GM21515 (cell line): ENCODE data around the gene TMC8.
"Not testable (repeated sequence)": the region's sequence is repeated elsewhere in the genome, so short reads cannot be mapped to it uniquely, and the experiment has no call there.

ENCODE experiments used
- ATAC-seq: cut with Tn5 transposase; IDR thresholded peaks from one replicate; pipeline ENCODE4 v1.9.1; 2021; ENCODE audit not compliant: unreplicated experiment

Gene TMC8

GRCh38 chr17:78108726-78109488 lies 21.7 kb upstream of the TMC8 start:
- no peak for ATAC-seq

- ATAC-seq, result no peak
These were observed 21.1 kb upstream of the TMC8 start for GRCh38 chr17:78109489-78109761.

GRCh38 chr17:78110363-78111015 lies 20.1 kb upstream of the TMC8 start:
- ATAC-seq, result no peak

- ATAC-seq, result no peak
These were observed 19.4 kb upstream of the TMC8 start for GRCh38 chr17:78111016-78111726.

- ATAC-seq, result no peak
These were observed 18.6 kb upstream of the TMC8 start for GRCh38 chr17:78111727-78112517.

GRCh38 chr17:78112518-78113471 lies 17.8 kb upstream of the TMC8 start:
- ATAC-seq, result no peak

GRCh38 chr17:78113804-78114785 lies 16.5 kb upstream of the TMC8 start:
- ATAC-seq, result no peak

- no peak for ATAC-seq
These were observed 15.5 kb upstream of the TMC8 start for GRCh38 chr17:78114831-78115723.

GRCh38 chr17:78115803-78116202 lies 14.8 kb upstream of the TMC8 start:
- ATAC-seq, result not testable (repeated sequence)

GRCh38 chr17:78116411-78116810 lies 14.2 kb upstream of the TMC8 start:
- no peak for ATAC-seq

- ATAC-seq, result no peak
These were observed 13.3 kb upstream of the TMC8 start for GRCh38 chr17:78117027-78117981.

GRCh38 chr17:78118801-78119241 lies 11.8 kb upstream of the TMC8 start:
- ATAC-seq, result no peak

GRCh38 chr17:78120537-78120936 lies 10.0 kb upstream of the TMC8 start:
- ATAC-seq, result no peak

GRCh38 chr17:78120971-78121800 lies 9.4 kb upstream of the TMC8 start:
- ATAC-seq, result no peak

GRCh38 chr17:78121801-78122215 lies 8.8 kb upstream of the TMC8 start:
- ATAC-seq, result no peak
